Prostate gland (tissue), 2 donors: Measurements from ENCODE around the gene RNF39.

Experiments
- CTCF ChIP-seq, 4 experiments: fragments of 200-600 bp in 2 of 4; fragments of 450-650 bp in 2 of 4; sonication (generic) in 2 of 4; IDR thresholded peaks; 1 replicate in 3 of 4; 2 replicates in 1 of 4; pipeline ENCODE4 v1.5.1; 2016 to 2019; ENCODE audit warnings: antibody characterized with exemption in 4 of 4, mild to moderate bottlenecking in 2 of 4, moderate library complexity in 2 of 4
- POLR2A ChIP-seq: fragments of 450-650 bp; IDR thresholded peaks from one replicate; pipeline ENCODE4 v1.6.1; 2016; ENCODE audit warnings: antibody characterized with exemption, mild to moderate bottlenecking
- POLR2AphosphoS5 ChIP-seq: sonication (generic); formaldehyde crosslinking; IDR thresholded peaks from one replicate; pipeline ENCODE4 v1.6.1; 2017; ENCODE audit warnings: antibody characterized with exemption

- no peak for TF ChIP-seq POLR2A
- TF ChIP-seq CTCF (IDR thresholded peaks at IDR 0.05): no peak
- TF ChIP-seq POLR2AphosphoS5: no peak
Measured at GRCh38 chr6:30044630-30045029, 30.9 kb downstream of the RNF39 start.
